Transverse colon (tissue), 3 donors: ENCODE results near the gene IL17RE.
"Not testable (repeated sequence)": the region's sequence is repeated elsewhere in the genome, so short reads cannot be mapped to it uniquely, and the experiment has no call there.

ENCODE experiments used
- CTCF ChIP-seq, 5 experiments: fragments of 200-600 bp in 3 of 5; fragments of 450-650 bp in 2 of 5; sonication (generic) in 3 of 5; IDR thresholded peaks; 1 replicate in 2 of 5; 2 replicates in 3 of 5; pipeline ENCODE4 v1.5.1; 2016 to 2017; ENCODE audit warnings: antibody characterized with exemption in 5 of 5, inconsistent platforms in 3 of 5, mild to moderate bottlenecking in 2 of 5, moderate library complexity in 1 of 5
- POLR2A ChIP-seq: fragments of 450-650 bp; IDR thresholded peaks from one replicate; pipeline ENCODE4 v1.6.1; 2016; ENCODE audit warnings: antibody characterized with exemption, mild to moderate bottlenecking, moderate library complexity

- not testable (repeated sequence) for TF ChIP-seq CTCF (IDR thresholded peaks at IDR 0.05); POLR2A
These were observed 6.9 kb upstream of the IL17RE start for GRCh38 chr3:9895715-9896114.
